BE2C (cell line): ENCODE data around the gene APPL2.

Source experiments
- DNase-seq: peaks from one replicate; pipeline ENCODE4 v3.0.0-alpha.2; 2020
- H3K27me3 ChIP-seq: fragments of 250-450 bp; sonication (Bioruptor Pico); 2 replicates; pipeline ENCODE4 v1.5.1; 2020; ENCODE audit warnings: mild to moderate bottlenecking
- H3K36me3 ChIP-seq: fragments of 250-450 bp; sonication (Bioruptor Pico); 2 replicates; pipeline ENCODE4 v1.5.1; 2020; ENCODE audit warnings: mild to moderate bottlenecking
- H3K4me1 ChIP-seq: fragments of 250-450 bp; sonication (Bioruptor Pico); 2 replicates; pipeline ENCODE4 v1.5.1; 2020
- H3K4me3 ChIP-seq: 2 replicates; pipeline ENCODE4 v1.5.1; 2011; ENCODE audit warnings: low read depth, low read length
- H3K9me3 ChIP-seq: fragments of 250-450 bp; sonication (Bioruptor Pico); 2 replicates; pipeline ENCODE4 v1.5.1; 2020
- TF ChIP-seq, protein P1 (sequence below): IDR thresholded peaks from 2 replicates; pipeline ENCODE4 v1.5.1; 2012; ENCODE audit warnings: mild to moderate bottlenecking, low read depth, low read length

Gene APPL2

DNA sequence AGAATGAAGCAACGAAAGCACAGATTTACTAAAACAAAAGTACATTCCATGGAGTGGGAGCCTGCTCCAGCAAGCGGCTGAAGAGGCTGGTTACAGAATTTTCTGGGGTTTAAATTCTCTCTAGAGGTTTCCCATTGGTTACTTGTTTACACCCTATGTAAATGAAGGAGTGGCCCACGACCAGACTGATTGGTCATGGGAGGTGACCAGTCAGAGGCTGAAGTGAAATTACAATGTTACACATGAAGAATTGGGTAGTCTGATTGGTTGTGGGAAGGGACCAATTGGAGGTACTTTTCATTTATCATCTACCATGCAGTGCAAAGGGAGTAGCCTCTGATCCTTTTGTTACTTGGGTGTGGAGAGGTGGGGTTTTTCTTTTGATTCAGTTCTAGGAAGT is 36.2 kb upstream of the APPL2 start:
- Histone ChIP-seq H3K9me3 (no peaks in the 10 kb centered on the region), H3K36me3 (no peaks in the 10 kb centered on the region), H3K27me3 (peaks cover 2% of the 10 kb centered on the region; the same call in 1 of the 2 replicates), H3K4me3 (no peak overlapping the region), H3K4me1 (no peaks in the 10 kb centered on the region)
- TF ChIP-seq, protein P1, sequence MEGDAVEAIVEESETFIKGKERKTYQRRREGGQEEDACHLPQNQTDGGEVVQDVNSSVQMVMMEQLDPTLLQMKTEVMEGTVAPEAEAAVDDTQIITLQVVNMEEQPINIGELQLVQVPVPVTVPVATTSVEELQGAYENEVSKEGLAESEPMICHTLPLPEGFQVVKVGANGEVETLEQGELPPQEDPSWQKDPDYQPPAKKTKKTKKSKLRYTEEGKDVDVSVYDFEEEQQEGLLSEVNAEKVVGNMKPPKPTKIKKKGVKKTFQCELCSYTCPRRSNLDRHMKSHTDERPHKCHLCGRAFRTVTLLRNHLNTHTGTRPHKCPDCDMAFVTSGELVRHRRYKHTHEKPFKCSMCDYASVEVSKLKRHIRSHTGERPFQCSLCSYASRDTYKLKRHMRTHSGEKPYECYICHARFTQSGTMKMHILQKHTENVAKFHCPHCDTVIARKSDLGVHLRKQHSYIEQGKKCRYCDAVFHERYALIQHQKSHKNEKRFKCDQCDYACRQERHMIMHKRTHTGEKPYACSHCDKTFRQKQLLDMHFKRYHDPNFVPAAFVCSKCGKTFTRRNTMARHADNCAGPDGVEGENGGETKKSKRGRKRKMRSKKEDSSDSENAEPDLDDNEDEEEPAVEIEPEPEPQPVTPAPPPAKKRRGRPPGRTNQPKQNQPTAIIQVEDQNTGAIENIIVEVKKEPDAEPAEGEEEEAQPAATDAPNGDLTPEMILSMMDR, result no peak
- no peak for DNase-seq

DNA sequence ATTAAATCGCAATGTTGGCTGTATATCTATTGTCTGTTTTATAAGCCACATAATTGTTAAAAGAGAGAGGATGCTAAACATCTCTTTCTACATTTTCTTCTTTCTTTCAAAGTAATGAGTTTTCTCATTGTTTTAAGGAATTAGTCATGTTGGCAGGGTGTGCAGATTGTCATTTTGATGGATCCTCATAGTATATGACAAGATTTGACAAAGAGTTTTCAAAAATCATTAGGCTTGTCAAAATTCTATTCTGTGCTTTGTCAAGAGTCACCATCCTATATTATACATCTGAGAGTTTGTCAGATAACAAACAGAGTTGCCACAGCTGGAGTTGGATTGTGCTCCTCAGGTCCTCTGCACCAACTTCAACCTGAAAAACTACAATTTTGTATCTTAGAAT is 35.4 kb upstream of the APPL2 start:
- Histone ChIP-seq H3K27me3 (peaks cover 2% of the 10 kb centered on the region; the same call in 1 of the 2 replicates), H3K4me1 (no peaks in the 10 kb centered on the region), H3K36me3 (no peaks in the 10 kb centered on the region), H3K9me3 (no peaks in the 10 kb centered on the region), H3K4me3 (no peak overlapping the region)
- DNase-seq, result no peak
- TF ChIP-seq, protein P1, result no peak

DNA sequence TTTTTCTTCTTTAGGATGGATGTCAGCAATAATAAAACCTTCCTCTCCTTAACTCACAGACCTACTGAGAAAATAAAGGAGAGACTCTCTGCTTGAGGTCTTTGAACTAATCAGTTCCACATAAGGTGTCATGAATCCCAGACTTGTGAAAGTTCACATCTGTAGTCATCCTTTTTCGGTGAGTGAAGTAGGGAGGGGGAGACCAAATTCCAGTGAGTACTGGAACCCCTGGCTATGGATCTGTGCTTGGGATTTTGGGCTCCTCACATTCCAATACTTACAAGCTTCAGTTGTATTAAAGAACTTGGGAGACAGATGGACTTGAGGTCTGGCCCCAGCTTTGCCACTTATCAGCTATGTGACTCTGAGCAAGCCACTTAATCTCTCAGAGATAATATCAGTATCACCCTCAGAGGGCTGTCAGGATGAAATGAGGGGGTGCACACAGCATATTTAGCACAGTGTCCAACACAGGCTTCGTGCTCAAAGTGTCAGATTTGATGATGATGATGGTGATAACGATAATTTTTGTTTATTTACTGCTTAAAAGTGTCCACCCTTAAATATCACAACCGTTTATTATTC is 34.8 kb upstream of the APPL2 start:
- Histone ChIP-seq H3K9me3 (no peaks in the 10 kb centered on the region), H3K4me3 (no peak overlapping the region), H3K4me1 (no peaks in the 10 kb centered on the region), H3K27me3 (peaks cover 2% of the 10 kb centered on the region; the same call in 1 of the 2 replicates), H3K36me3 (no peaks in the 10 kb centered on the region)
- TF ChIP-seq, protein P1, result no peak
- no peak for DNase-seq

DNA sequence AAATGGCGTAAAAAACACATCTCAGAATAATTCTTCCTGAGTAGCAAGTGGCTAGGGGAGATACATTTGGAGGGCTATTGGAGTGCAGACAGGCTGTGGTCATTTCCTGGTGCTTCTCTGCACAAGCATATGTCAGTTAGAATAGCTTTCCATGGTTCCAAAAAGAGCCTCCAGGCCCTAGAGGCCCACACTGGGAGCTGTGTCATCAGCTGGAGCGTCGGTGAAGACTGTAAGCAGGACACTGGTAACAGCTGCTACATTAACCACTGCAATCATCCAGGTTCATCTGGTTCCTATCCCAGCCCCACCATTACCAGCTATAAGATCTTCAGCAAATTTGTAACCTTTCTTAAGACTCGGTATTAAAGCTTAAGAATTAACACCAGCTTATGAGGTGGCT is 31.7 kb upstream of the APPL2 start:
- TF ChIP-seq, protein P1, result no peak
- Histone ChIP-seq H3K9me3 (no peaks in the 10 kb centered on the region), H3K4me1 (no peaks in the 10 kb centered on the region), H3K27me3 (peaks cover 10% of the 10 kb centered on the region), H3K36me3 (no peaks in the 10 kb centered on the region), H3K4me3 (no peak overlapping the region)
- no peak for DNase-seq

DNA sequence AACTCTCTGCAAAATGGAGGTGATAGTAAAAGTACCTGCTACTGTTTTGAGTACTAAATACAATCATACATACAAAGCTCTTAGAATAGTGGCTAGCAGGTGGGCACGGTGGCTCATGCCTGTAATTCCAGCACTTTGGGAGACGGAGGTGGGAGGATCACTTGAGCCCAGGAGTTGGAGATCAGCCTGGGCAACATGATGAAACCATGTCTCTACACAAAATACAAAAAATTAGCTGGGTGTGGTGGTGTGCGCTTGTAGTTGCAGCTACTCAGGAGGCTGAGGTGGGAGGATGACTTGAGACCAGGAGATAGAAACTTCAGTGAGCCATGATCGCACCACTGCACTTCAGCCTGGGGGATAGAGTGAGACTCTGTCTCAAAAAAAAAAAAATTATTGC is 28.8 kb upstream of the APPL2 start:
- no peaks in the 10 kb centered on the region for H3K9me3 ChIP-seq
- no peak for DNase-seq
- H3K27me3 ChIP-seq, result peaks cover 13% of the 10 kb centered on the region
- no peak overlapping the region for H3K4me3 ChIP-seq
- TF ChIP-seq, protein P1, result no peak
- no peaks in the 10 kb centered on the region for H3K4me1 ChIP-seq
- no peaks in the 10 kb centered on the region for H3K36me3 ChIP-seq

DNA sequence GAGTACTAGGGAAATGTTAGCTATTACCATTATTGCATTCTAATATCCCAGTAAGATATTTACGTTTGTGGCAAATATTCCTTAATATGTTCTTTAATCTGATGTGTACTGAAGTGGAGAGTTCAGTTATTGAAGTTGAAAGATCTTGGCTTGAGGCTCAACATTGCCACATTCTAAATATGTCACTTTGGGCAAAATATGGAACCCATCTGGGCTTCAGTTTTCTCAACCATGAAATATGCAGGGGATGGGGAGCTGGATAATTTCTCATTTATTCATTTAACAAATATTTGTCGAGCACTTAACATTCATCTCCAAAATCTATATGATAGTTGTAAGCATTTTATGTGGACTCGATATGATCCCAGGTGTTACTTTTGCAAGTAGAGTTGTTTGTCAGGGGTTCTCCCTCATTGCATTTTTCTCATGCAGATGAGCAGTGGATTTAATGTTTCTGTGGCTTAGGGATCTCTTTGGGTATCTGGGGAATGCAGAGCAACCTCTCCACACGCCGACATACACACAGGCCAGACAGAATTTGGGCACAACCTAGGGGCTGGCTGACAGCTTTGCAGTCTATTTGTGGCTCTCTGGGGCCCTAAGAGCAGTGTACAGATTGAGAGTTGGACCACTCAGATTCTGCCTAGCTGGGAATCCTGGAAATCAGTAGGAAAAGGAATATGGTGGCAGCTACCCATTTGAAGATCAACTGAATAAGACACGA is 26.6 kb upstream of the APPL2 start:
- Histone ChIP-seq H3K27me3 (peaks cover 11% of the 10 kb centered on the region), H3K36me3 (no peaks in the 10 kb centered on the region), H3K4me1 (no peaks in the 10 kb centered on the region), H3K4me3 (no peak overlapping the region), H3K9me3 (no peaks in the 10 kb centered on the region)
- no peak for DNase-seq
- TF ChIP-seq, protein P1, result no peak
